GM18519 (cell line): ENCODE measurements around the gene SMARCB1.

Experiments used
- ATAC-seq: cut with Tn5 transposase; IDR thresholded peaks from one replicate; pipeline ENCODE4 v1.9.1; 2021; ENCODE audit warnings: mild to moderate bottlenecking, moderate library complexity; ENCODE audit not compliant: unreplicated experiment, low FRiP score

Gene SMARCB1

DNA sequence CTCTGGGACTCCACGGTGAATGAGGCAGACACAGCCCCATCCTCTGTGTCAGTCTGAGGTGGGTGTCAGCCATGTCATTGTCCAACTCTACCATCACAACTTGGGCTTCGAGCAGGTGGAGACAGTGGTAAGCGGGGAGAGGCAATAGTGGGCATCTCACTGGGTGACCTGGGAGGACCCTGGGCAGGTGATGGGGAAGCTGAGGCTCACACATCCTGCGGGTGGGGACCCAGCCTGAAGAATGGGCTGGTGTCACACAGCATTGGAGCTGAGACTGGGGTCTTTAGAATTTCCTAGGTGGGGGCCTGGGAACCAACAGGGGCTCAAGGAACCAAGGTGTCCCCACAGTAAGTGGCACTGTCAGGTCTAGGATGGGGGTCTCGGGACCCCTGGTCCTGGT, 7.0 kb upstream of the SMARCB1 start:
- no peak for ATAC-seq

DNA sequence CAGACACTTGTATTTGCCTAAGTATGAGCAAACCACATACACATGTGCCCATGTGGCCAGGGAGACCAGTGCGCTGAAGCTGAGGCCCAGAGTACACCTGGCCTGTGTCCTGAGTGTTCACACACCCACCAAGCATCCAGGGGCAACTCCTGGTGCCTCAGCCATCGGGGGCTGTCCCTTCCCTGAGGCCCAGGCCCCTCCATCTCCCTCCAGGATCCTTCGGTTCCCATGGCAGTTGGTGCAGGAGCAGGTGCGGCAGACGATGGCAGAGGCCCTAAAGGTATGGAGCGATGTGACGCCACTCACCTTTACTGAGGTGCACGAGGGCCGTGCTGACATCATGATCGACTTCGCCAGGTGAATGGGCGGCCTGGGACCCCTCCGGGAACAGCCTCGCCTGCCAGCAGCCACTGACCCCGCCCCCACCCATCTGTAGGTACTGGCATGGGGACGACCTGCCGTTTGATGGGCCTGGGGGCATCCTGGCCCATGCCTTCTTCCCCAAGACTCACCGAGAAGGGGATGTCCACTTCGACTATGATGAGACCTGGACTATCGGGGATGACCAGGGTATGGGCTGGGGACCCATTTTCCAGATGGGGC, 6.5 kb upstream of the SMARCB1 start:
- no peak for ATAC-seq

DNA sequence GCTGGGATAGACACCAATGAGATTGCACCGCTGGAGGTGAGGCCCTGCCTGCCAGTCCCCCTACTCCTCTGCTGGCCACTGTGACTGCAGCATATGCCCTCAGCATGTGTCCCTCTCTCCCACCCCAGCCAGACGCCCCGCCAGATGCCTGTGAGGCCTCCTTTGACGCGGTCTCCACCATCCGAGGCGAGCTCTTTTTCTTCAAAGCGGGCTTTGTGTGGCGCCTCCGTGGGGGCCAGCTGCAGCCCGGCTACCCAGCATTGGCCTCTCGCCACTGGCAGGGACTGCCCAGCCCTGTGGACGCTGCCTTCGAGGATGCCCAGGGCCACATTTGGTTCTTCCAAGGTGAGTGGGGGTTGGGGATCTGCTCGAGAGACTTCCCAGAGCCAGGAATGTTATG, 5.7 kb upstream of the SMARCB1 start:
- ATAC-seq, result no peak

DNA sequence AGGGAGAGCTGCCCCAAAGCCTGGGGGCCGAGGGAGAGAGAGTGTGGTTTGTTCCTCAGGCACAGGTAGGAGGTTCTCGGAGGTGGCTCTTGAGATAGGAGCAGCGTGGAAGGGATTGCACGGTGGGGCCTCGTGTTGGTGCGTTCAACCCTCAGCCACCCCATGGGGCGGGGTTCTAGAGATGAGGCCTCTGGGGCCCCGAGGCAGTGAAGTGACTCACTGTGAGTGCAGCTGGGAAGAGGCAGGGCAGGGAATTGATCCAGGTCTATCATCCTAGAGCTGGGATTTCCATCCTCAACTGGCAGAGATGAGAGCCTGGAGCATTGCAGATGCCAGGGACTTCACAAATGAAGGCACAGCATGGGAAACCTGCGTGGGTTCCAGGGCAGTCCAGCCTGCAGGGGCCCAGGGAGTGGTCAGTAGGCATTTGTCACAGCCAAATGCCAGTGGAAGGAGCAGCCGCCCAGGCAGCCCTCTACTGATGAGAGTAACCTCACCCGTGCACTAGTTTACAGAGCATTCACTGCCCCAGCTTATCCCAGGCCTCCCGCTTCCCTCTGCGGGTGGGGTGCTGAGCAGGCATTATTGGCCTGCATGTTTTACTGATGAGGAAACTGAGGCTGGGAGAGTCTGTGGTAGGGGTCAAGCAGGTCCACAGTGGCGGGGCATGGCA, 5.1 kb upstream of the SMARCB1 start:
- ATAC-seq, result no peak

DNA sequence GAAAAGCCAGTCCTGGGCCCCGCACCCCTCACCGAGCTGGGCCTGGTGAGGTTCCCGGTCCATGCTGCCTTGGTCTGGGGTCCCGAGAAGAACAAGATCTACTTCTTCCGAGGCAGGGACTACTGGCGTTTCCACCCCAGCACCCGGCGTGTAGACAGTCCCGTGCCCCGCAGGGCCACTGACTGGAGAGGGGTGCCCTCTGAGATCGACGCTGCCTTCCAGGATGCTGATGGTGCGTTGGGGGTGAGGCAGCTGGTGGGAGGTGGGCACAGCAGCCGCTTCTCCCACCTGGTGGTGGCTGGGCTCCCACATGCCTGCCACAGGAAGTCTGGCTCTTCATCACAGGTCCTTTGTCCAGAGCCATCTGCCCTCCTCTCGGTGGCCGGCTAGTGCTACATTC, 4.5 kb upstream of the SMARCB1 start:
- ATAC-seq, result no peak

DNA sequence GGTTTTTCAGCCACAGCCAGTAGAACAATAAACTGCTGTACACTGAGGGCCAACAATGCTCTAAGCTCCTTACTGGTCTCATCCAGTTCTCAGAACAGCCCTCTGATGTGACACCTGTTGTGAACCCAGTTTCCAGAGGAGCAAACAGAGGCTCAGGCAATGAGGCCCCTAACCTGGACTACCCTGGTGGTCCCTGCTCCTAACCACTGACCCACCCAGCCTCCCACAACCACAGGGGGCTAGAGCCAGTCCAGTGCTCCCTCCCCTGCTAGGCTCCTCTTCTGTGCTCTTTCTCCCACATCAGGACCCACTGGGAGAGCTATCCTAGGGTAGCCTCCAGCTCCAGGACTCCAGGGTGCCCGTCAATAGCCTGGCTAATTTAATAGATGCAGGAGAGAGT, 4.1 kb upstream of the SMARCB1 start:
- ATAC-seq, result no peak

DNA sequence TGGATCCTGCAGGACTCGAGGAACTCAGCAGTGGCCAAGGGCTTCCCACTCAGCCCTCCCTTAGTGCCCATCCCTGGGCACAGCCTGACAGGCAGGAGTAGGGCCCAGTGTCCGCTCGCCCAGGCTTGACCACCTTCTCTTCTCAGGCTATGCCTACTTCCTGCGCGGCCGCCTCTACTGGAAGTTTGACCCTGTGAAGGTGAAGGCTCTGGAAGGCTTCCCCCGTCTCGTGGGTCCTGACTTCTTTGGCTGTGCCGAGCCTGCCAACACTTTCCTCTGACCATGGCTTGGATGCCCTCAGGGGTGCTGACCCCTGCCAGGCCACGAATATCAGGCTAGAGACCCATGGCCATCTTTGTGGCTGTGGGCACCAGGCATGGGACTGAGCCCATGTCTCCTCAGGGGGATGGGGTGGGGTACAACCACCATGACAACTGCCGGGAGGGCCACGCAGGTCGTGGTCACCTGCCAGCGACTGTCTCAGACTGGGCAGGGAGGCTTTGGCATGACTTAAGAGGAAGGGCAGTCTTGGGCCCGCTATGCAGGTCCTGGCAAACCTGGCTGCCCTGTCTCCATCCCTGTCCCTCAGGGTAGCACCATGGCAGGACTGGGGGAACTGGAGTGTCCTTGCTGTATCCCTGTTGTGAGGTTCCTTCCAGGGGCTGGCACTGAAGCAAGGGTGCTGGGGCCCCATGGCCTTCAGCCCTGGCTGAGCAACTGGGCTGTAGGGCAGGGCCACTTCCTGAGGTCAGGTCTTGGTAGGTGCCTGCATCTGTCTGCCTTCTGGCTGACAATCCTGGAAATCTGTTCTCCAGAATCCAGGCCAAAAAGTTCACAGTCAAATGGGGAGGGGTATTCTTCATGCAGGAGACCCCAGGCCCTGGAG, 3.3 kb upstream of the SMARCB1 start:
- no peak for ATAC-seq

DNA sequence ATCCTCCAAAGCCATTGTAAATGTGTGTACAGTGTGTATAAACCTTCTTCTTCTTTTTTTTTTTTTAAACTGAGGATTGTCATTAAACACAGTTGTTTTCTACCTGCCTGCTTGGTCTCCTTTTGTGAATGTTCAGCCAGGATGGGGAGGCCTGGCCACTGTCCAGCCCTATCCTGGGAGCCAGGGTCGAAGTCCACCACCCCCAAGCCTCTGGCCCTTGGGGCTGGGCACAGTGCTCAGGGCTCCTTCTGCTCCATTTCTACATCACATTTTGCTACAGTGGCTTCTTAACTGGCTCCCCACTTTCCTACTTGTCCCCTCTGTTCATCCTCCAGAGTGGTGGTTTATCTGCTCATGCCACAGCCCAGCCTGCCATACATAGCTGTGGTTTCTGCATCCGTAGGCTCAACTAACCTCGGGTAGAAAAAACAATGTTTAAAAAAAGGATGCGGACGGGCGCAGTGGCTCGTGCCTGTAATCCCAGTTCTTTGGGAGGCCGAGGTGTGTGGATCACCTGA, 2.5 kb upstream of the SMARCB1 start:
- ATAC-seq, result no peak

DNA sequence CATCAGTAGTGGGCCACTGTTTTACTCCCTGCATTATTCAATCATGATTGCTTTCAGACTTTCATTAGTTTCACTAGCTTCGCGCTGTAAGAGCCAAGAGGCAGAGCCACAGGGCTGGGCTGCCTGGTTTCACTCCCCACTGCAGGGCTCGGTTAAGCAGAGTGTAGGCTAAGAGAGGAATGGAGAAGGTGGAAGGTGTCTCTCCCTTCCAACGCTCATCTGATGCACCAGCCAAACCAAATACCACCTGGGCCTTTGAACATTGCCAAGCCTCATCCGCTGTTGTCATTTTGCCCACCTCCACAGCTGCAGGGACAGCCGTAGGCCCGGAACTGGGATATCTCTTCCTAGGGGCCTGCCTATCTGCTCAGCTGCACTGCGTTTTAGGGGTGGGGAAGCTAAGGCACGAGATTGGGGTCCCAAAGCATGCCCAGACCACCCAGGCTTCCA, 480 bp upstream of the SMARCB1 start:
- ATAC-seq, result no peak

DNA sequence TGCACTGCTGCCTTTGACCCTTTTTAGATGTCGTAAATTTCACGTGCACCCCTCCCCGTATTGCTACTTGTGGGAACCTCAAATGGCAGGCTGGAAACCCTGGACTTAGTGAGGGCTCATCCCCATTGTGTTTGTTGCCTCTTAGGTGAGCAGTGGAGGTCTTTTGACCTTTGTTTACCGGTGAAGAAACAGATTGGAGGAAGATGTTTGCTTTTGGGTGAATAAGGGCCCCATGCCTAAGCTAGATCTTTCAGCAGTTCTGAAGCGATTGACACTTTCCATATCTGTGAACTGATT, 782 bp downstream of the SMARCB1 start:
- ATAC-seq, result no peak

DNA sequence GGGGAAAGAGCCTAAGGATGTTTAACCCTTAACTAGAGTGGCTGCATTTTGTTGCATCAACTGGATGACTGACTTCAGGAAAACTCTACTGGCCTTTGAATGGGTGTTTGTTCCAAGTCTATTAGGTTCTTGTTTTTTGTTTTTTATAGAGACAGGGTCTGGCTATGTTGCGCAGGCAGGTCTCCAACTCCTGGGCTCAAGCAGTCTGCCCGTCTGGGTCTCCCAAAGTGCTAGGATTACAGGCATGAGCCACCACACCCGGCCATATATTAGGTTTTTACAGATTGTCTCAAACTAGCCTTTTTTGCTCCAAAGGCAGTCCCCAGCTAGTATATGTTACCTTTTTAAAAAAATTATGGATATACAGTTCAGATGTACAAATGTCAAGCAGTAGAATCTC, 1.1 kb downstream of the SMARCB1 start:
- no peak for ATAC-seq

DNA sequence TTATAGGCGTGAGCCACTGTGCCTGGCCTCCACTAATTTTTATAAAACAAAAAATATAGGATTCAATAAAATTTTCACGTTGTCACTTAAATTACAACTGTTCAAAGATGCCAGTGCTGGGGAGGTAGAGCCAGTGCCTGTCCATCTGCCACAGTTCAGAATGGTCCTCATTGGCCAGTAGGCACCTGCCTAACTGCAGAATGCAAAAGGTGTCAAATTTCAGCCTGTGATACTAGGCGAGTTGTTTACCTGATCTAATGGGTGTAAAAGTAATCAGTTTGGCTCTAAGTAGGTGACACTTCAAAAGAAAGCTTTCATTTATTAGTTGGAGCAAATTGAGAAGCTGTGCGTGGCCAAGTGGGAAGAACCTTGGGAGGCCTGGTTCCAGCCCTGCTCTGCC, 2.4 kb downstream of the SMARCB1 start:
- ATAC-seq, result no peak

DNA sequence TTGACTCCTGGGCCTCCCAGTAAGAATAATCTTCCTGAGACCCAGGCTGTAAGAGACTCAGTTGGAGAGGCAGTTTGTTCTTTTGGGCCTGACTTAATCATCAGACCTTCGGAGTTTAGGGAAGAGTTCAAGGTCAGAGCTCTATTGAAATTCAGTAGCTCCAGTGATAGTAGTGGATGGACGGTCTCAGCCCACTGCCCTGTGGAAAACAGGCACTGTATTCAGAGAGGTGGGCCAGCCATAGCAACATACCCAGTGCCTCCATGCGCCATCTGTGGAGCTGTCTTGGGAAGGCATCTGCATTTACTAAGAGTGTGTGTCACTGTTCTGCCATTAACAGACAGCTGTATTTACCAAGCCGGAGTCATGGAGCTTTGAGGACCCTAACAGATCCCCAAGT, 2.9 kb downstream of the SMARCB1 start:
- ATAC-seq, result no peak

DNA sequence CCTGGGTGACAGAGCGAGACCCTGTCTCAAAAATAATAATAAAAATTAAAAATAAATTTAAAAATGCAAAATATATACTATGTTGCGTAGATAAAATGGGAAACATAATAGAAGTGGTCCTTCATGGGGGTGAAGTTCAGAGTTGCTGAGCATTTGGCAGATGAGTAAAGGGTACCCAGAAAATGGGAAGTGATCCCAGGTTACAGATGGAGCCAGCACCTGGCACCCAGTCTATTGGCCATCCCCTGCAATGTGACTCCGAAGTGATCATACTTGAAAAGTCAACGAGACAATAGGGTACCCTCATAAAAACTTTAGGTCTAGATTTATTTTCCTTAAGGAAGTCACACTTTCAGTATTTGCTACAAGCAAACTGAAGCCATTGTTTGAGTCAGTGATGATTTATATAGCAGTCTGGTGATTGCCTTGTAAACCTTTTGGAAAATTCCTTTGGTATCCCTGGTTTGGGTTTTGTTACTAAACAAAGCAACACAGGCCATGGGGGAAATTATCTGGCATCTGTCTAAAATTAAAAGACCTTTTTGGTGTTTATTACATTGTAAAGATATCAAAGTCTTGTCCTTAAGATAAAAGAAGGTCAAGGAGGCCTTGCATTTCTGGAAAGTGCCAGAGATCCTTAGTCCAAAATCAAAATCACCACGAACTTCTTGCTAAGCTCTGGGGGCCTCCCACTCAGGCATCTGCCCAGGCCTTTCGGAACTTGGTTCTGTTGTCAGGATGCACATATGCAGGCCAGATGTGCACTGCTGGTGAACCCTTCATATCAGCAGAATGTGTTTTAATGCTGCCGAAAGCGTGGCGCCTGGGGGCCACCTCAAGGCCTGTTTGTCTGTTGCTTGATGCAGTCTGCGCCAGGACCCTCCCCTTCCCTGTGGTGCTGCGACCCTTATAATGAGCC, 4.3 kb downstream of the SMARCB1 start:
- ATAC-seq, result no peak

DNA sequence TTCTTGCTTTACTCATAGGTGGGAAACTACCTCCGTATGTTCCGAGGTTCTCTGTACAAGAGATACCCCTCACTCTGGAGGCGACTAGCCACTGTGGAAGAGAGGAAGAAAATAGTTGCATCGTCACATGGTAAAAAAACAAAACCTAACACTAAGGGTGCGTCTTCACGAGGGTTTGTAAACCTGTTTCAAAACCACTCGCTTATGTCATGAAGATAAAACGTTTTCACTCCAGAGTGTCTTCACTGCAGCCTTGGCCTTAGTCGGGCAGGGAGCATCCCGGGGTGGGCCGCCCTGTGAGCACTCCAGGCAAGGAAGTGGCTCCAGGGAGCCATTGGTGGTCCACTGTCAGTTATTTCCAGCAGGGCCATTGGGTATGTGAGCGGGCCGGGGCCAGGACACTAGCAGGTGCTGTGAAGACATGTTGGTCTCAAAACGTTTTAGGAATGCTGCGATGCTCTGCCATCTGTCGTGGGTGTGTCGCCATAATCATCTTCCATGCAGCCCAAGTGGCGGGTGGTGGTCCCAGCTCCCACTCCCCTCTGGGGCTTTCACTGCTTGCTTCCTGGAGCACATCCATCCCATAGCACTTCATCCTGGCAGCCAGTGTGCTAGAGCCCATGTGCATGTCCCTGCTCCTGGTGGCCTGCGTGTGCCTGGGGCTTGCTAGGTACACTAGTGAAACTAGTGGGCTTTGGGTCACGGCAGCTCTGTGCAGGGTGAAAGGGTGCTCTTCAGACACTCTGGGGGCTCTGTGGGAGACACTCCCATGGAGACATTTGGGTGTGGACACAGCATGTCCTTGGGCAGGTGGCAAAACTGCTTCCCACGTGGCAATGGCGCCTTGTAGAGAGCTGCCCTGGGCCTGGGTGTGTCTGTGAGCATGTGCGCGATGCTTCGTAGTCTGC, 5.2 kb downstream of the SMARCB1 start:
- no peak for ATAC-seq

DNA sequence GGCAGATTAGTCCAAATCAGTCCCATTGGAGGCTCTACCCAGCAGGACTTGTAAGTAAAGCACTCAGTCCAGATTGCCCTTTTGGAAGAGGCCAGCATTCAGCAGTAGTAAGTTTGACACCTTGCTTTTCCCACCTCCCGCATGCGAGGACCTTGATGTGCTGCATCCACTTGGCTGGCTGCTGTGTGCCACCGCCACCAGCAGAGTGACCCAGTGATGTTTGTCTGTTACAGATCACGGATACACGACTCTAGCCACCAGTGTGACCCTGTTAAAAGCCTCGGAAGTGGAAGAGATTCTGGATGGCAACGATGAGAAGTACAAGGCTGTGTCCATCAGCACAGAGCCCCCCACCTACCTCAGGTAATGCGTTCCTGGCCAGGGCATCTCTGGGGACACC, 6.6 kb downstream of the SMARCB1 start:
- ATAC-seq, result no peak

DNA sequence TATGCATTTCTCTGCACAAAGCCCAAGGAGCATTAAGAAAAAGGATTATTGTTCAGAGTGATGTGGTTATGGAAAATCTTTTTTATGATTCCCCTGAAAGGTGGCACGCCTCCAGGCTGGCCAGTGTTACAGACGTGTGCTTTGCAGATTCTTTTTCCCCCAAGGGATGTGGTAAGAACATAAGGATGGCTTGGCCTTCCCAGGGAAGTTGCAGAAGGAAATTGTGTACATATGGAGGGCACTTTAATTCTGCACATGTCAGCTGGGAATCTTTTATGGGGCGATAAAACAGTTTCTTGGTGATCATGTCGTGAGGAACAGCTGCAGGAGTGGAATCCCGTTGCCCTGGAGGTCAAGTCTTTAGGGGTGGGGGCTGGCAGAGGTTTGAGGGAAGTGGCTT, 9.7 kb downstream of the SMARCB1 start:
- ATAC-seq, result no peak

DNA sequence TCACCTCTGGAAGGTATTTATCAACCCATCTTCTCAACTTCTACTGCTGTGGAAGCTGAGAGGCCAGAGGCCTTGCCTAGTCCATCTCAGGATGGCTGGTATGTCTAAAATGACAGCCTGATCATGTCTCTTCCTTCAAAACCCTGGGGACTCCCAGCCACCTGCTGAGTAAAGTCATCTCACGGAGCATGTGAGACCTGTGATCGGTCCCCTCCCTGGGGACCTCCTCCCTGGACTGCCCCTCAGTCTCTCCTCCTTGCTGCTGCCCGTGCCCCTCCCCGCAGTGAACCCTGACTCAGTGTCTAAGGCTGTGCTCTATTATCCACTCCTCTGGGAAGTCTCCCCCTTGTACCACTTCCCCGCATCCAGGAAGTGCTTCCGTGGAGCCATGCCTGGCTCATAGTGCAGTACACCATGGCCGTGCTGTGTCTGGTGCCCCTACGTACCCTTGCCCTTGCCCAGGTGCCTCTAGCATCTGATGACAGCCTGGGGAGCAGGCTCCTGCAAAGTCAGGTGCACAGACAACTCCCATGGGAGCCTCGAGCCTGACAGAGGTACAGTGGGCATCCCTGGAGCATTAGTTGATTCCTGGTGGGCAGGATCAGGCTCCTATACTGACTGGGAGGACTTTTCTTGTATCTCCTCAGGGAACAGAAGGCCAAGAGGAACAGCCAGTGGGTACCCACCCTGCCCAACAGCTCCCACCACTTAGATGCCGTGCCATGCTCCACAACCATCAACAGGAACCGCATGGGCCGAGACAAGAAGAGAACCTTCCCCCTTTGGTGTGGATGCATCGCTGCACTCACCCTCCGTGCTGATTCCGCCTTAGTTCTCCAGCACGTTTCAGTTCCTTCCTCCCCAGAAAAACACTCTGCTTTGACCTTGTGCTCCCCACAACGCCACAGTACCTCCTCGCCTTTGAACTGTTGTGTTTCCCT, 13.8 kb downstream of the SMARCB1 start:
- ATAC-seq, result no peak
